ENCODE data around the gene UFSP1. TPM values are rescaled to one million over a fixed set of nuclear protein-coding genes. Genes with fewer than 3 reads are reported as not detected.

UFSP1 gene
- total and polyA plus RNA-seq, 2 donors from 2014 or later: 3.4 to 3.8 TPM

DNA sequence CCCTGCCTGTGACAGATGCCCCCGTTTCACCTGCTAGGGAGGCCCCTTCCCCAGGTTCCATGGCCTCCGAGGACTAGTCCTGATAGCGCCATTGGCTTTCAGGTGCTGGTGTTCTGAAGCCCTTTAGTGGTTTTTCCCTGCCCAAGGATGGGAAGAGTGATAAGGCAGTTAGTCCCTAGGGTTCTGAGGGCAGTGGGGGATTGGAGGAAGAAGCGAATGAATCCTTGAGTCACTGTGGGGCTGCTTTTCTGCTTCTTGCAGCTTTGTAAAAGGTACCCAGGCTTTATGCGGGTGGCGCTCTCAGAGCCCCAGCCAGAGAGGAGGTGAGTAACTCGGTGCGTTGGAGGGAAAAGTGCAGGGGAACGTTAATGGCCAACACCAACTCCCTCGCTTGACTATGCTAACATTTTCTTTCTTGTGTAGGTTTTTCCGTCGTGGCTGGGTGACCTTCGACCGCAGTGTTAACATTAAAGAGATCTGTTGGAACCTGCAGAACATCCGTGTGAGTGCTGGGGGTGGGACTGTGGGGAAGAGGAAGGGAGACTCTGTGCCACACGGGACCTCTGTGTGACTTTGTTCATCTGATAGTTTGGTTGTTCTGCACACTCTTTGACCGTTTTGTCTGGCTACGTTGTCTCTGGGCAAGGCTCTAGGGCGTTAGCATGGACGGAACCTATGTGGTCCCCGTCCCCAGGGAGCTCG, 3.9 kb downstream of the UFSP1 start:
- peaks cover 16 to 69% (median 41%) of the 10 kb centered on the region in 3 donors for H3K36me3 ChIP-seq (ENCODE audit: control insufficient read depth in 2 of 3, insufficient read depth in 3 of 3, low read length in 3 of 3)
- peaks cover 0 to 18% (median 4%) of the 10 kb centered on the region in 3 donors for H3K4me1 ChIP-seq (ENCODE audit: control insufficient read depth in 2 of 3, insufficient read depth in 2 of 3, low read depth in 1 of 3, low read length in 3 of 3)
- H3K27me3 ChIP-seq (ENCODE audit: control insufficient read depth, insufficient read depth, low read length): no peaks in the 10 kb centered on the region
- H3K9ac ChIP-seq (ENCODE audit: low read length in 3 of 3): no peak overlapping the region
- no peak for FAIRE-seq
- no peaks in the 10 kb centered on the region for H3K9me3 ChIP-seq (ENCODE audit: control insufficient read depth in 2 of 3, insufficient read depth in 1 of 3, low read length in 3 of 3)
- TF ChIP-seq CTCF (IDR thresholded peaks at IDR 0.05; ENCODE audit: borderline replicate concordance, extremely low read depth, insufficient read depth): no peak
- intact Hi-C loops (cut with DNase I): no loop called here
- H3K4me3 ChIP-seq (ENCODE audit: low read length in 3 of 3): no peak overlapping the region
- peak in 1 of 5 donors; percentile 35 for DNase-seq
- H3K27ac ChIP-seq (ENCODE audit: low read depth in 2 of 2, low read length in 2 of 2): no peak overlapping the region

- no peak for DNase-seq
- H3K27ac ChIP-seq (ENCODE audit: low read depth in 2 of 2, low read length in 2 of 2): no peak overlapping the region
- H3K36me3 ChIP-seq (ENCODE audit: control insufficient read depth in 2 of 3, insufficient read depth in 3 of 3, low read length in 3 of 3): peaks cover 17 to 71% (median 41%) of the 10 kb centered on the region in 3 donors
These were observed 4.6 kb downstream of the UFSP1 start for GRCh38 chr7:100884736-100885439.

DNA sequence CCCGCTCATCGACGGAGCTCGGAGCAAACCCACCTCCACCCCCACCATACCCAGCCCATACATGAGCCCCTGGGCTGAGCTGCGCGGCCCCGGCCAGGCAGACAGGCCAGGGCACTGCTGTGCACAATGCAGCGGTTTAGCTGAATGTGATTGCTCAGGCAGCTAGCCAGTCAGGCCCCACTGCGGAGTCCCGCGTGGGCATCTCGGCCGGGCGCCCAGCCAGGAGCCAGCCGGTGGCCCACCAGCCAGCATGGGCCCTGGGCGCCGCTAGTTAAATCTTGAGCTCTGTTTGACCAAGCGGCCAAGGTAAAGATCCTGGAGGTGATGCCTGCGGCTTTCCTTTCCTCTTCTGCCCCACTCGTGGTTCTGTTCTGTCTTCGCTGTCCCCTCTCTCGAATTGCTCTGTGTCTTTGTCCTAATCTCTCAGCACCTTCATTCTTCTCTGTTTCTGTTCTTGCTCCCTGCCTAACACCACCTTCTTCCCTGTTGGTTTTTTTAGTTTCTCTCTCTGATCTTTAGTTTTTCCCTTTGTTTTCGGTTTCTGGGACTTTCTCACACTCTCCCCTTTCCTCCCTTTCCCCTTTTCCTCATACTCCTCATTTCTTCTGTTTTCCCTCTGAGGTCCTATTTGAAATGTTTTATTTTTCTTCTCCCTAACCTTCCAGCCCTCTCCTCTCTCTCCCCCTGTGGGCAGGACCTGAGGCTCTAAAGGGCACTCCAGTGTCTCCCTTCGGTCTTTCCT, 6.6 kb downstream of the UFSP1 start:
- no peak for TF ChIP-seq CTCF (IDR thresholded peaks at IDR 0.05; ENCODE audit: borderline replicate concordance, extremely low read depth, insufficient read depth)
- Histone ChIP-seq H3K9ac (ENCODE audit: low read length in 3 of 3) (no peak overlapping the region), H3K27ac (ENCODE audit: low read depth in 2 of 2, low read length in 2 of 2) (no peak overlapping the region), H3K4me1 (ENCODE audit: control insufficient read depth in 2 of 3, insufficient read depth in 2 of 3, low read depth in 1 of 3, low read length in 3 of 3) (peaks cover 0 to 6% (median 1%) of the 10 kb centered on the region in 3 donors), H3K9me3 (ENCODE audit: control insufficient read depth in 2 of 3, insufficient read depth in 1 of 3, low read length in 3 of 3) (no peaks in the 10 kb centered on the region), H3K4me3 (ENCODE audit: low read length in 3 of 3) (no peak overlapping the region), H3K27me3 (ENCODE audit: control insufficient read depth, insufficient read depth, low read length) (no peaks in the 10 kb centered on the region), H3K36me3 (ENCODE audit: control insufficient read depth in 2 of 3, insufficient read depth in 3 of 3, low read length in 3 of 3) (peaks cover 14 to 63% (median 36%) of the 10 kb centered on the region in 3 donors)
- DNase-seq: no peak
- intact Hi-C loops (cut with DNase I): no loop called here
- no peak for FAIRE-seq

More at GRCh38 chr7:100884736-100885439, 4.6 kb downstream of the UFSP1 start:
- Histone ChIP-seq H3K9ac (ENCODE audit: low read length in 3 of 3) (no peak overlapping the region), H3K4me1 (ENCODE audit: control insufficient read depth in 2 of 3, insufficient read depth in 2 of 3, low read depth in 1 of 3, low read length in 3 of 3) (peaks cover 0 to 17% (median 4%) of the 10 kb centered on the region in 3 donors), H3K27me3 (ENCODE audit: control insufficient read depth, insufficient read depth, low read length) (no peaks in the 10 kb centered on the region), H3K9me3 (ENCODE audit: control insufficient read depth in 2 of 3, insufficient read depth in 1 of 3, low read length in 3 of 3) (no peaks in the 10 kb centered on the region), H3K4me3 (ENCODE audit: low read length in 3 of 3) (no peak overlapping the region)
- intact Hi-C loops (cut with DNase I): no loop called here
- TF ChIP-seq CTCF (IDR thresholded peaks at IDR 0.05; ENCODE audit: borderline replicate concordance, extremely low read depth, insufficient read depth): no peak
- FAIRE-seq: no peak

Data from kidney (tissue), 14 donors.